GM23338 (cell line): Measurements from ENCODE around the gene CMIP. TPM values are rescaled to one million over a fixed set of nuclear protein-coding genes. Genes with fewer than 3 reads are reported as not detected.

ENCODE experiments used
- ATAC-seq: fragments of 200-7000 bp; cut with Tn5 transposase; 3 replicates; pipeline ENCODE4 v1.9.1; 2020
- DNase-seq: peaks from one replicate; pipeline ENCODE4 v3.0.0-alpha.2; 2015; ENCODE audit warnings: low spot score
- H2AFZ ChIP-seq: fragments of 200-600 bp; sonication (generic); 2 replicates; pipeline ENCODE4 v1.8.0; 2016; ENCODE audit warnings: antibody characterized with exemption, mild to moderate bottlenecking, moderate library complexity
- H3F3A ChIP-seq: fragments of 200-600 bp; sonication (generic); replicated peaks from 2 replicates; pipeline ENCODE4 v1.8.0; 2017; ENCODE audit warnings: antibody characterized with exemption, mixed run types, low read depth
- H3K27ac ChIP-seq: fragments of 200-600 bp; sonication (generic); 2 replicates; pipeline ENCODE4 v1.6.1; 2016; ENCODE audit warnings: low read depth
- H3K27me3 ChIP-seq: fragments of 200-600 bp; sonication (generic); 2 replicates; pipeline ENCODE4 v1.8.0; 2016; ENCODE audit warnings: mild to moderate bottlenecking, mixed run types, moderate library complexity; ENCODE audit not compliant: insufficient read depth
- H3K36me3 ChIP-seq: fragments of 200-600 bp; sonication (generic); 2 replicates; pipeline ENCODE4 v1.8.0; 2016; ENCODE audit warnings: mild to moderate bottlenecking; ENCODE audit not compliant: insufficient read depth
- H3K4me1 ChIP-seq: fragments of 200-600 bp; sonication (generic); 2 replicates; pipeline ENCODE4 v1.8.0; 2016; ENCODE audit warnings: mild to moderate bottlenecking, moderate library complexity; ENCODE audit not compliant: insufficient read depth
- H3K4me2 ChIP-seq: fragments of 200-600 bp; sonication (generic); 2 replicates; pipeline ENCODE4 v1.7.1; 2017; ENCODE audit warnings: mixed run types
- H3K4me3 ChIP-seq: fragments of 200-600 bp; sonication (generic); 2 replicates; pipeline ENCODE4 v1.6.1; 2016; ENCODE audit warnings: mixed run types
- H3K79me2 ChIP-seq: fragments of 200-600 bp; sonication (generic); replicated peaks from 2 replicates; pipeline ENCODE4 v1.8.0; 2017; ENCODE audit warnings: mild to moderate bottlenecking; ENCODE audit not compliant: insufficient read depth
- H3K9me2 ChIP-seq: fragments of 200-600 bp; sonication (generic); 2 replicates; pipeline ENCODE4 v1.8.0; 2017; ENCODE audit not compliant: insufficient read depth
- H4K20me1 ChIP-seq: fragments of 200-600 bp; sonication (generic); replicated peaks from 2 replicates; pipeline ENCODE4 v1.8.0; 2017; ENCODE audit warnings: mild to moderate bottlenecking; ENCODE audit not compliant: insufficient read depth
- H3K27ac Mint-ChIP-seq: 2 replicates; pipeline ENCODE4 v1.8.0; 2020; ENCODE audit warnings: inconsistent platforms, mild to moderate bottlenecking, moderate library complexity, mixed read lengths
- H3K27me3 Mint-ChIP-seq: 3 replicates; pipeline ENCODE4 v1.8.0; 2022; ENCODE audit warnings: low read depth, mild to moderate bottlenecking, moderate library complexity, mixed read lengths, inconsistent platforms; ENCODE audit not compliant: insufficient read depth, poor library complexity
- H3K36me3 Mint-ChIP-seq: 3 replicates; pipeline ENCODE4 v1.8.0; 2021; ENCODE audit warnings: low read depth, mild to moderate bottlenecking, inconsistent platforms, moderate library complexity, mixed read lengths
- H3K4me1 Mint-ChIP-seq: 3 replicates; pipeline ENCODE4 v1.8.0; 2020; ENCODE audit warnings: mild to moderate bottlenecking, inconsistent platforms, mixed read lengths
- H3K4me3 Mint-ChIP-seq: 3 replicates; pipeline ENCODE4 v1.8.0; 2021; ENCODE audit warnings: moderate library complexity, mild to moderate bottlenecking, inconsistent platforms, mixed read lengths
- H3K9me3 Mint-ChIP-seq: 3 replicates; pipeline ENCODE4 v1.8.0; 2020; ENCODE audit warnings: moderate library complexity, mild to moderate bottlenecking, inconsistent platforms, mixed read lengths
- CREB1 ChIP-seq: fragments of 250-450 bp; sonication (Bioruptor Pico); IDR thresholded peaks from 2 replicates; pipeline ENCODE4 v1.5.0; 2020; ENCODE audit warnings: low read depth, mild to moderate bottlenecking, moderate library complexity
- CTCF ChIP-seq, 2 experiments: fragments of 200-600 bp in 1 of 2; sonication (generic) in 1 of 2; conservative IDR thresholded peaks; 2 replicates each; pipeline versions ENCODE4 v1.5.1 to v1.6.1; 2016 to 2017; ENCODE audit warnings: antibody characterized with exemption in 2 of 2, low read depth in 2 of 2, mild to moderate bottlenecking in 2 of 2, moderate library complexity in 1 of 2
- ETS1 ChIP-seq: IDR thresholded peaks from 2 replicates; pipeline ENCODE4 v1.6.1; 2016; ENCODE audit warnings: antibody characterized with exemption
- EZH2 ChIP-seq: fragments of 200-600 bp; sonication (generic); IDR thresholded peaks from one replicate; pipeline ENCODE4 v1.8.0; 2017; ENCODE audit warnings: antibody characterized with exemption, mild to moderate bottlenecking, low read depth; ENCODE audit not compliant: unreplicated experiment
- EZH2phosphoT487 ChIP-seq: fragments of 200-600 bp; sonication (generic); IDR thresholded peaks from one replicate; pipeline ENCODE4 v1.8.1; 2018; ENCODE audit warnings: antibody characterized with exemption; ENCODE audit not compliant: unreplicated experiment
- JUNB ChIP-seq: IDR thresholded peaks from one replicate; pipeline ENCODE4 v1.6.1; 2016; ENCODE audit warnings: antibody characterized with exemption; ENCODE audit not compliant: unreplicated experiment
- NANOG ChIP-seq: IDR thresholded peaks from 2 replicates; pipeline ENCODE4 v1.6.1; 2016; ENCODE audit warnings: antibody characterized with exemption, borderline replicate concordance
- POLR2AphosphoS5 ChIP-seq: IDR thresholded peaks from 2 replicates; pipeline ENCODE4 v1.6.1; 2016; ENCODE audit warnings: antibody characterized with exemption, low read depth
- REST ChIP-seq: IDR thresholded peaks from one replicate; pipeline ENCODE4 v1.6.1; 2018; ENCODE audit warnings: antibody characterized with exemption; ENCODE audit not compliant: unreplicated experiment
- STAT1 ChIP-seq: IDR thresholded peaks from one replicate; pipeline ENCODE4 v1.6.1; 2016; ENCODE audit warnings: antibody characterized with exemption; ENCODE audit not compliant: unreplicated experiment
- ZNF114 ChIP-seq: fragments of 250-450 bp; sonication (Bioruptor Pico); IDR thresholded peaks from 2 replicates; pipeline ENCODE4 v1.5.0; 2020; ENCODE audit warnings: mild to moderate bottlenecking, moderate library complexity
- ZNF331 ChIP-seq: fragments of 250-450 bp; sonication (Bioruptor Pico); IDR thresholded peaks from 2 replicates; pipeline ENCODE4 v1.5.0; 2020; ENCODE audit warnings: low read depth, mild to moderate bottlenecking, moderate library complexity
- ZNF462 ChIP-seq: fragments of 250-450 bp; sonication (Bioruptor Pico); IDR thresholded peaks from 2 replicates; pipeline ENCODE4 v1.5.0; 2020; ENCODE audit warnings: mild to moderate bottlenecking, moderate library complexity
- polyA plus RNA-seq: library from polyadenylated mRNA; unstranded; fragments of >200 nt; fragmentation: Nextera tagmentation; extraction: Ambion mirVana; gene quantifications from 2 replicates; pipeline ENCODE4 v1.2.1, GENCODE V29; 2016
- total RNA-seq: library from RNA; depleted of rRNA; stranded (reverse); fragments of >200 nt; shearing (Covaris generic); gene quantifications from 2 replicates; pipeline ENCODE4 v1.2.3, GENCODE V29; 2014

The CMIP gene
- total and polyA plus RNA-seq, 2 experiments from 2014 or later, result 9.5 to 62.3 TPM

- no peak overlapping the region for H3K27ac ChIP-seq
- DNase-seq (no peak), ATAC-seq (no peak)
- no peak overlapping the region for H3K4me2 ChIP-seq
- Mint-ChIP-seq H3K4me3 (no peak overlapping the region), H3K27ac (no peak overlapping the region), H3K36me3 (peaks cover 40% of the 10 kb centered on the region), H3K9me3 (no peaks in the 10 kb centered on the region; the same call in 2 of the 3 replicates), H3K27me3 (peaks cover 15% of the 10 kb centered on the region), H3K4me1 (peaks cover 4% of the 10 kb centered on the region; the same call in 1 of the 3 replicates)
- no peak overlapping the region for H3K4me3 ChIP-seq
- H2AFZ ChIP-seq, result no peak overlapping the region
- TF ChIP-seq ZNF114 (CRISPR knock-in tag) (no peak), EZH2phosphoT487 (no peak), CREB1 (CRISPR knock-in tag) (no peak), STAT1 (no peak), EZH2 (no peak), ZNF331 (CRISPR knock-in tag) (no peak), REST (no peak), ETS1 (no peak), ZNF462 (no peak), JUNB (no peak), CTCF (conservative IDR thresholded peaks at IDR 0.05; ENCODE audit: low read depth in 2 of 2) (no peak), POLR2AphosphoS5 (no peak), NANOG (no peak)
- H3F3A ChIP-seq, result 0 out of 2 replicates have a peak, but pooled peaks cover 5% of the 10 kb centered on the region
- H3K4me1 ChIP-seq, result no peaks in the 10 kb centered on the region
- peaks cover 5% of the 10 kb centered on the region; the same call in 1 of the 2 replicates for H4K20me1 ChIP-seq
- H3K36me3 ChIP-seq, result 0 out of 2 replicates have a peak, but pooled peaks cover 4% of the 10 kb centered on the region
- no peaks in the 10 kb centered on the region for H3K79me2 ChIP-seq
- H3K27me3 ChIP-seq, result no peaks in the 10 kb centered on the region
- H3K9me2 ChIP-seq, result no peaks in the 10 kb centered on the region
Observed at GRCh38 chr16:81666113-81666512, 221.5 kb downstream of the CMIP start.
